Breast epithelium (tissue), 3 donors: ENCODE data around the gene GYS2.

Experiments
- POLR2A ChIP-seq: fragments of 450-650 bp; IDR thresholded peaks from one replicate; pipeline ENCODE4 v1.6.1; 2016; ENCODE audit warnings: antibody characterized with exemption, mild to moderate bottlenecking, moderate library complexity
- POLR2AphosphoS5 ChIP-seq, 3 donors: sonication (generic); formaldehyde crosslinking; IDR thresholded peaks; one replicate each; pipeline ENCODE4 v1.6.1; 2017; ENCODE audit warnings: antibody characterized with exemption in 3 of 3

- TF ChIP-seq POLR2AphosphoS5 (IDR thresholded peaks at IDR 0.05) (no peak), POLR2A (no peak)
Observed at GRCh38 chr12:21566907-21567394, 37.7 kb downstream of the GYS2 start.
